Natural killer cell (primary cell): Measurements from ENCODE around the gene ZFP69B. TPM values are rescaled to one million over a fixed set of nuclear protein-coding genes. Genes with fewer than 3 reads are reported as not detected.

Experiments used
- ATAC-seq, 3 donors: fragments of 150-1000 bp in 2 of 3; fragments of 200-7000 bp in 1 of 3; cut with Tn5 transposase; 1 replicate in 1 of 3; 2 replicates in 2 of 3; pipeline ENCODE4 v1.10.0; 2021; ENCODE audit warnings: mild to moderate bottlenecking in 2 of 3, moderate library complexity in 2 of 3
- DNase-seq, 2 donors: peaks; one replicate each; pipeline versions ENCODE4 v3.0.0 to v3.0.0-alpha.2; 2013 to 2021; ENCODE audit warnings: mixed read lengths in 1 of 2
- H3K27ac ChIP-seq: one replicate; pipeline ENCODE4 v1.5.1; 2013; ENCODE audit warnings: mild to moderate bottlenecking, low read length
- H3K27me3 ChIP-seq: one replicate; pipeline ENCODE4 v1.6.1; 2013; ENCODE audit warnings: low read length; ENCODE audit not compliant: control insufficient read depth, insufficient read depth
- H3K36me3 ChIP-seq: one replicate; pipeline ENCODE4 v1.6.1; 2013; ENCODE audit warnings: low read length; ENCODE audit not compliant: control insufficient read depth, insufficient read depth
- H3K4me1 ChIP-seq: one replicate; pipeline ENCODE4 v1.6.1; 2013; ENCODE audit warnings: low read length; ENCODE audit not compliant: control insufficient read depth, insufficient read depth
- H3K4me3 ChIP-seq: one replicate; pipeline ENCODE4 v1.5.1; 2013; ENCODE audit warnings: low read length
- H3K9me3 ChIP-seq: one replicate; pipeline ENCODE4 v1.6.1; 2013; ENCODE audit warnings: low read length; ENCODE audit not compliant: control insufficient read depth, insufficient read depth
- H3K27ac Mint-ChIP-seq, 2 donors: one replicate each; pipeline ENCODE4 v1.8.0; 2022; ENCODE audit warnings: mild to moderate bottlenecking in 2 of 2, mixed read lengths in 2 of 2, moderate library complexity in 1 of 2
- H3K27me3 Mint-ChIP-seq, 2 donors: one replicate each; pipeline ENCODE4 v1.8.0; 2022; ENCODE audit warnings: low read depth in 2 of 2, mixed read lengths in 2 of 2
- H3K36me3 Mint-ChIP-seq: one replicate; pipeline ENCODE4 v1.8.0; 2022; ENCODE audit warnings: mixed read lengths
- H3K4me1 Mint-ChIP-seq, 2 donors: one replicate each; pipeline ENCODE4 v1.8.0; 2022; ENCODE audit warnings: mixed read lengths in 2 of 2
- H3K4me3 Mint-ChIP-seq: one replicate; pipeline ENCODE4 v1.8.0; 2022; ENCODE audit warnings: mild to moderate bottlenecking, moderate library complexity, mixed read lengths
- H3K9me3 Mint-ChIP-seq, 2 donors: one replicate each; pipeline ENCODE4 v1.8.0; 2022; ENCODE audit warnings: mixed read lengths in 2 of 2
- CTCF ChIP-seq: fragments of 200-600 bp; IDR thresholded peaks from one replicate; pipeline ENCODE4 v1.8.0; 2022; ENCODE audit warnings: antibody characterized with exemption
- WGBS: methylation state at CpG from one replicate; pipeline ENCODE4 v1.1.7; 2013; ENCODE audit warnings: missing lambda C conversion rate; ENCODE audit not compliant: insufficient coverage; 5-methylcytosine and 5-hydroxymethylcytosine counted together
- intact Hi-C: fragments of 100-400 bp; cut with micrococcal nuclease; formaldehyde crosslinking; loops from one replicate; pipeline ENCODE4 v1.14.2; 2022
- total RNA-seq, 4 donors: library from RNA; stranded (reverse); fragments of 120-200 nt in 1 of 4; gene quantifications; one replicate each; pipeline versions ENCODE4 v1.2.3 to v1.2.4, GENCODE V29; 2013 to 2022

The ZFP69B gene
- total RNA-seq, 3 donors from 2014 or later (not counting 1 experiment from before 2014, with no cell fraction given), result 2.2 to 2.4 (median 2.3) TPM

GRCh38 chr1:40414331-40414730 lies 35.9 kb upstream of the ZFP69B start:
- peak overlapping the region; percentile 49 for H3K4me3 Mint-ChIP-seq
- H3K27ac Mint-ChIP-seq, result peak overlapping the region; percentile 89 to 96
- no peak for TF ChIP-seq CTCF
- WGBS, result 44% methylated on average over 3 of the region's 3 CpGs
- ATAC-seq (peak; percentile 85 to 90 (median 86)), DNase-seq (peak in 1 of 2 donors; percentile 54)
- H3K27me3 Mint-ChIP-seq, result no peaks in the 10 kb centered on the region
- H3K4me1 Mint-ChIP-seq, result peaks cover 36 to 37% of the 10 kb centered on the region in 2 donors
- Histone ChIP-seq H3K27me3 (no peaks in the 10 kb centered on the region), H3K4me3 (no peak overlapping the region), H3K27ac (peak overlapping the region; percentile 76), H3K4me1 (peaks cover 35% of the 10 kb centered on the region), H3K9me3 (no peaks in the 10 kb centered on the region), H3K36me3 (peaks cover 79% of the 10 kb centered on the region)
- intact Hi-C loops, result loop anchor here (1.0 kb wide), 1 partner anchor 36 kb away; the partner anchor contains the start of gene ZFP69B
- H3K9me3 Mint-ChIP-seq, result no peaks in the 10 kb centered on the region
- peaks cover 41% of the 10 kb centered on the region for H3K36me3 Mint-ChIP-seq

GRCh38 chr1:40416709-40417108 lies 33.6 kb upstream of the ZFP69B start:
- WGBS, result 97% methylated on average over 4 of the region's 4 CpGs
- Histone ChIP-seq H3K9me3 (no peaks in the 10 kb centered on the region), H3K4me1 (peaks cover 39% of the 10 kb centered on the region), H3K4me3 (no peak overlapping the region), H3K27me3 (no peaks in the 10 kb centered on the region), H3K36me3 (peaks cover 74% of the 10 kb centered on the region), H3K27ac (no peak overlapping the region)
- no peaks in the 10 kb centered on the region for H3K27me3 Mint-ChIP-seq
- peak overlapping the region; percentile 69 to 89 for H3K27ac Mint-ChIP-seq
- intact Hi-C loops, result no loop called here
- H3K36me3 Mint-ChIP-seq, result peaks cover 37% of the 10 kb centered on the region
- peaks cover 36 to 37% of the 10 kb centered on the region in 2 donors for H3K4me1 Mint-ChIP-seq
- no peak for ATAC-seq
- no peak for DNase-seq
- H3K9me3 Mint-ChIP-seq, result no peaks in the 10 kb centered on the region
- no peak overlapping the region for H3K4me3 Mint-ChIP-seq
- no peak for TF ChIP-seq CTCF

GRCh38 chr1:40421431-40422384 lies 28.6 kb upstream of the ZFP69B start:
- peaks cover 29% of the 10 kb centered on the region for H3K4me1 ChIP-seq
- peaks cover 64% of the 10 kb centered on the region for H3K36me3 ChIP-seq
- H3K27me3 ChIP-seq, result no peaks in the 10 kb centered on the region
- no peak for ATAC-seq
- no peak for TF ChIP-seq CTCF
- no peak overlapping the region for H3K27ac ChIP-seq
- Mint-ChIP-seq H3K36me3 (peaks cover 24% of the 10 kb centered on the region), H3K27me3 (no peaks in the 10 kb centered on the region), H3K4me1 (peaks cover 5% of the 10 kb centered on the region in 2 donors), H3K27ac (peak overlapping the region in 1 of 2 donors; percentile 17), H3K4me3 (no peak overlapping the region), H3K9me3 (no peaks in the 10 kb centered on the region)
- H3K9me3 ChIP-seq, result no peaks in the 10 kb centered on the region
- 67% methylated on average over 12 of the region's 15 CpGs for WGBS
- no peak for DNase-seq
- H3K4me3 ChIP-seq, result no peak overlapping the region
- intact Hi-C loops, result no loop called here
